ENCODE measurements around the gene CCDC73.
"Not testable (repeated sequence)": the region's sequence is repeated elsewhere in the genome, so short reads cannot be mapped to it uniquely, and the experiment has no call there.

Gene CCDC73

GRCh38 chr11:32809313-32809712, 14.9 kb upstream of the CCDC73 start:
- DNase-seq, result peak in 35 of 58 donors; percentile 1 to 63 (median 24)

GRCh38 chr11:32796425-32796824, 2.0 kb upstream of the CCDC73 start:
- no peak for DNase-seq

DNA sequence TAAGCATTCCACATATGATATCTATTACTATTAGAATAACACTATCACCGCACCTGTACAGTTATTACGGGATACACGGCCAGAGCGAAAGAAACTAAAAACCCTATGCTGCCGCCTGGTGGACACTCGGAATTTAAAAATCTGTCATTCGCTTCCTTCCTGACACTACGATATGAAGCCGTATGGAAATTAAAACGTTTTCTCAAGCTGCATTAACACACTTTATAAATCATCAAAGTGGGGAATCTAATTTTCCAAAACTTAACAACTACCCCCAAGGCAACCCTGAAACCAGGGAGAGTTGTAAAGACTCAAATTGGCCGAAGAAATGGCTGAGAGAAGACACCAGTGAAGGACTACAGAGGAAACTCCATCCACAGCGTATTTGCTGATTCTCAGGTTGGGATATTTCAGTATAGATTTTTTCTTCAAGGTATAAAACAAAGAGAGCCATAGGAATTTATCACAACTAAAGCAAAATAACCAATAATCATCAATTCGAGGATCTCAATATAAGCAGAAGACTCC, 1.4 kb downstream of the CCDC73 start:
- peak in 30 of 58 donors; percentile 1 to 63 (median 14) for DNase-seq

GRCh38 chr11:32792111-32792947, 2.1 kb downstream of the CCDC73 start:
- no peak for DNase-seq

DNA sequence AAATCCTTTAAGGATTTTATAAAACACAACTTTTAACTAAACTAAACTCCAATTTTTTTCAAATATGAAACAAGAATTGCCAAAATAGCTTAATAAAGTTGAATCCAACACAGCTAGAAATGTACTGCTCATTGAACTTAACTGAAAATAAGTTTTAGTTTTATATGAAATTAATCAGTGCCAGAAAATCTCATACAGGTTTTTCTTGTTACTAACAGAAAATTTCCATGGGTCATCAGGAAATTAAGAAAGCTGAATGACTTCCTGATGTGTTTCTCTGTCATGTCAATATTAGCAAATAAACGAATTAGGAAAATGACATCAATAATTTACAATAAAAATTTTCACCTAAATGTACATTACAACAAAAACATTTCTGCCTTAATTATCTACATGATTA, 3.5 kb downstream of the CCDC73 start:
- no peak for DNase-seq

GRCh38 chr11:32786811-32787210, 7.7 kb downstream of the CCDC73 start:
- DNase-seq, result no peak

GRCh38 chr11:32785262-32785661, 9.2 kb downstream of the CCDC73 start:
- no peak for DNase-seq

GRCh38 chr11:32781721-32782120, 12.7 kb downstream of the CCDC73 start:
- peak in 1 of 58 donors; percentile 1 for DNase-seq

- DNase-seq, result not testable (repeated sequence)
These were observed 13.6 kb downstream of the CCDC73 start for GRCh38 chr11:32780839-32781238.

GRCh38 chr11:32779136-32779535, 15.3 kb downstream of the CCDC73 start:
- DNase-seq, result no peak

DNA sequence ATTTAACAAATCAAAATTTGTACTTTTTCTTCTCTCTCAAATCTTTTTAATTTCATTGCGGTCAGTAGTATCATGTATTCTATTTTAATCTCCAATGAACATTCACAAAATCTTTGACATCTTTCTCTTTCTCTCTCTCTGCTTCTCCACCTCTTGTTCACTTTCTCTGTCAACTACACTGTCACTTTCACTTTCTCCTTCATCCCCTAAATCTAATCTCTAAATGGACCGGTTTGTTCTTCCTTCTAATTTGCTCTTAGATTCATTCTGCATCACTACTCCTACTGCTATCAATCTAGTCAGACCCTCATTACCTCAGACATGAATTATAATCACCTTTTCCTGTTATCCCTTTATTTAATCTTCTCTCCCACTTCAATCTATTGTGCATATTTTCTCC, 18.6 kb downstream of the CCDC73 start:
- no peak for DNase-seq

GRCh38 chr11:32774081-32774480, 20.4 kb downstream of the CCDC73 start:
- no peak for DNase-seq

DNA sequence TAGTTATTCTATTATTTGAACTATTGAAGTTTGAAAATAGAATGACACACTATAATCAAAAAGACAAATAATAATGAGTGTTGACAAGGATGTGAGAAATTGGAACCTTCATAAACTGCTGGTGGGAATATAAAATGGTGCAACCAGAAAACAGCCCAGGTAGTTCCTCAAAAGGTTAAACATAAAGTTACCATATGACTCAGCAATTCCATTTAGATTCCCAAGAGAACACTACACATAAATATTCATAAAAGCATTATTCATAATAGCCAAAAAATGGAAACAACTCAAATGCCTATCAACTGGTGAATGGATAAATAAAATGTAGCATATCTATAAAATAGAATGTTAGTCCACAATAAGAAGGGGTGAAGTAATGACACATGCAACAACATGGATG, 21.7 kb downstream of the CCDC73 start:
- DNase-seq, result no peak

- DNase-seq, result not testable (repeated sequence)
These were observed 32.7 kb downstream of the CCDC73 start for GRCh38 chr11:32761774-32762173.

- DNase-seq, result no peak
These were observed 36.2 kb downstream of the CCDC73 start for GRCh38 chr11:32758291-32758690.

- not testable (repeated sequence) for DNase-seq
These were observed 41.3 kb downstream of the CCDC73 start for GRCh38 chr11:32753181-32753580.

DNA sequence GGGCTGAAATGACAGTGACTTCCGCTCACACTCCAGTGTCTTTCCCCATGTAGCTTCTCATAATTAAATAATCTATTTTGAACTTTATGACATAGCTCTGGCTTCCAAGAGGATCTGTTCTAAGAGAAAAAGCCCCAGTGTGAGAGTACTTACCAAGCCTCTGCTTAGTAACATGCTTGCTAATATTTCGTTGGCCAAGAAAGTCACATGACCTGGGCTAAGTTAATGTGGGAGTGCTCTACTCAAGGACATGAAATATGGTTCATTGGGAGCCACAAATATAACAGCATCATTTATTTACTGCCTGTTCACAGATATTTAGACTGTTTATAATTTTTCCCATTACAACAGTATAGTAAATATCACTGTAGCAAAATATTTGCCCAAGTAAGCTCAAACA, 42.5 kb downstream of the CCDC73 start:
- DNase-seq, result no peak

GRCh38 chr11:32751381-32751780, 43.1 kb downstream of the CCDC73 start:
- no peak for DNase-seq

DNA sequence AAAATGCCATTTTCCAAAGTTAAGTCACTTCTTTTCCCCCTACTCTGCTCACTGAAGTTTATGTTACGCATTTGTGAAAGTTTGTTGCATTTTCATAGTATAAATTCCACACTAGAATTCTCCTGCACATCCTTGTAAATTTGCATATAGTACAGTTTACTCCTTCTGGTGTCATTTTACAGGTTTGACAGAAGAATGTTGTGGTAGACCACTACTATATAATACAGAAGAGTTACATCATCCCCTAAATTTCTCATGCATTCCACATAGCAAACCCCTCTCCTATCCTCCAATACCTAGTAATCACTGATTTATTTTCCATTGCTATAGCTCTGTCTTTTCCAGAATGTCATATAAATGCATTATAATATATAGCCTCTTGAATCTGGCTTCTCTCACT, 64.5 kb downstream of the CCDC73 start:
- no peak for DNase-seq

- DNase-seq, result no peak
These were observed 71.1 kb downstream of the CCDC73 start for GRCh38 chr11:32723332-32723731.

DNA sequence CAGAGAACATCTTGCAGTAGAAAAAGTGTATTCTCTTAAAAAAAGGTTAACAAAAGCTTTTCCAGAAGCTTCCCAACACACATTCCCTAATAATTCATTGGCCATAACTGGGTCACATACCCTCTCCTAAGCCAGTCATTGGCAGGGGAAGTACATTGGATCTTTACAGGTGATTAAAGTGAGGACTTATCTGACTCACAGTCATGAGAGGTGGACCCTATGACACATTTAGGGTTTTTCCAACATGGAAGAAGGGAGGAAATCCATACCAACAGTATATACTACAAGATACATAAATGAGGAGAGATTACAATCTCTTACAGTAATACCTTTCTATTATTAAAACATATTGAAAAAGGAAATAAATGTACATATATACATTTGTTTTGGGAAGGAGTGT, 72.2 kb downstream of the CCDC73 start:
- DNase-seq, result no peak

GRCh38 chr11:32713496-32713895, 81.0 kb downstream of the CCDC73 start:
- DNase-seq, result no peak

- DNase-seq, result not testable (repeated sequence)
These were observed 85.5 kb downstream of the CCDC73 start for GRCh38 chr11:32708978-32709377.

Measured in anterior cingulate cortex (tissue), 58 donors.